Nephron (organoid): ENCODE data around the gene P3H4.
A peak's percentile ranks its signal among the peaks of the same experiment; 100 is the strongest.

Experiments used
- H3K27ac Mint-ChIP-seq, 3 experiments: 2 replicates each; pipeline ENCODE4 v1.8.0; 2020; ENCODE audit warnings: mixed read lengths in 3 of 3, mild to moderate bottlenecking in 2 of 3, moderate library complexity in 1 of 3
- H3K27me3 Mint-ChIP-seq: 2 replicates; pipeline ENCODE4 v1.8.0; 2021; ENCODE audit warnings: low read depth, mild to moderate bottlenecking, moderate library complexity, mixed read lengths
- H3K36me3 Mint-ChIP-seq: 2 replicates; pipeline ENCODE4 v1.8.0; 2020; ENCODE audit warnings: low read depth, mixed read lengths
- H3K4me1 Mint-ChIP-seq: 2 replicates; pipeline ENCODE4 v1.8.0; 2020; ENCODE audit warnings: mixed read lengths
- H3K4me3 Mint-ChIP-seq, 3 experiments: 2 replicates each; pipeline ENCODE4 v1.8.0; 2020; ENCODE audit warnings: mild to moderate bottlenecking in 3 of 3, mixed read lengths in 3 of 3, moderate library complexity in 2 of 3
- H3K9me3 Mint-ChIP-seq: 2 replicates; pipeline ENCODE4 v1.8.0; 2020; ENCODE audit warnings: mixed read lengths
- CTCF ChIP-seq, 3 experiments: fragments of 200-600 bp; sonication (generic); IDR thresholded peaks; one replicate each; pipeline ENCODE4 v1.5.0; 2021; ENCODE audit warnings: antibody characterized with exemption in 3 of 3; ENCODE audit not compliant: unreplicated experiment in 3 of 3

P3H4 gene

GRCh38 chr17:41821776-41822175 lies 10.0 kb upstream of the P3H4 start:
- Mint-ChIP-seq H3K4me1 (no peaks in the 10 kb centered on the region), H3K27ac (peak overlapping the region in 1 of 3 experiments; percentile 57), H3K27me3 (no peaks in the 10 kb centered on the region), H3K36me3 (peaks cover 35% of the 10 kb centered on the region), H3K9me3 (no peaks in the 10 kb centered on the region), H3K4me3 (no peak overlapping the region)
- TF ChIP-seq CTCF (IDR thresholded peaks at IDR 0.05; ENCODE audit: unreplicated experiment in 3 of 3): no peak

- H3K4me3 Mint-ChIP-seq: no peak overlapping the region
- H3K27me3 Mint-ChIP-seq: no peaks in the 10 kb centered on the region
- no peaks in the 10 kb centered on the region for H3K9me3 Mint-ChIP-seq
- peak overlapping the region in 1 of 3 experiments; percentile 15 for H3K27ac Mint-ChIP-seq
- peaks cover 22% of the 10 kb centered on the region for H3K36me3 Mint-ChIP-seq
- peaks cover 12% of the 10 kb centered on the region for H3K4me1 Mint-ChIP-seq
- no peak for TF ChIP-seq CTCF (IDR thresholded peaks at IDR 0.05; ENCODE audit: unreplicated experiment in 3 of 3)
These were observed 6.3 kb upstream of the P3H4 start for GRCh38 chr17:41818024-41818423.

GRCh38 chr17:41816637-41817320 lies 5.0 kb upstream of the P3H4 start:
- peaks cover 16% of the 10 kb centered on the region for H3K4me1 Mint-ChIP-seq
- no peaks in the 10 kb centered on the region for H3K27me3 Mint-ChIP-seq
- no peak for TF ChIP-seq CTCF (IDR thresholded peaks at IDR 0.05; ENCODE audit: unreplicated experiment in 3 of 3)
- H3K27ac Mint-ChIP-seq: no peak overlapping the region
- H3K9me3 Mint-ChIP-seq: no peaks in the 10 kb centered on the region
- H3K4me3 Mint-ChIP-seq: peak overlapping the region in 1 of 3 experiments; percentile 55
- peaks cover 22% of the 10 kb centered on the region for H3K36me3 Mint-ChIP-seq

GRCh38 chr17:41814195-41814594 lies 2.4 kb upstream of the P3H4 start:
- Mint-ChIP-seq H3K9me3 (no peaks in the 10 kb centered on the region), H3K4me3 (peak overlapping the region; percentile 93 to 100 (median 99)), H3K27ac (peak overlapping the region; percentile 99 to 100 (median 99)), H3K27me3 (no peaks in the 10 kb centered on the region), H3K36me3 (peaks cover 23% of the 10 kb centered on the region), H3K4me1 (peaks cover 30% of the 10 kb centered on the region)
- no peak for TF ChIP-seq CTCF (IDR thresholded peaks at IDR 0.05; ENCODE audit: unreplicated experiment in 3 of 3)

- Mint-ChIP-seq H3K36me3 (peaks cover 23% of the 10 kb centered on the region), H3K27ac (peak overlapping the region; percentile 99 to 100 (median 99)), H3K4me3 (peak overlapping the region; percentile 93 to 100 (median 99)), H3K9me3 (no peaks in the 10 kb centered on the region), H3K27me3 (no peaks in the 10 kb centered on the region), H3K4me1 (peaks cover 30% of the 10 kb centered on the region)
- TF ChIP-seq CTCF (IDR thresholded peaks at IDR 0.05; ENCODE audit: unreplicated experiment in 3 of 3): no peak
These were observed 2.0 kb upstream of the P3H4 start for GRCh38 chr17:41813699-41814124.

- H3K4me3 Mint-ChIP-seq: peak overlapping the region; percentile 93 to 100 (median 99)
- H3K36me3 Mint-ChIP-seq: peaks cover 21% of the 10 kb centered on the region
- H3K27ac Mint-ChIP-seq: peak overlapping the region; percentile 99 to 100 (median 99)
- H3K9me3 Mint-ChIP-seq: no peaks in the 10 kb centered on the region
- no peaks in the 10 kb centered on the region for H3K27me3 Mint-ChIP-seq
- peaks cover 30% of the 10 kb centered on the region for H3K4me1 Mint-ChIP-seq
- no peak for TF ChIP-seq CTCF (IDR thresholded peaks at IDR 0.05; ENCODE audit: unreplicated experiment in 3 of 3)
These were observed 1.5 kb upstream of the P3H4 start for GRCh38 chr17:41813152-41813680.
